ENCODE data around the gene WNT7B. TPM values are rescaled to one million over a fixed set of nuclear protein-coding genes. Genes with fewer than 3 reads are reported as not detected.

WNT7B gene
- total RNA-seq = under 1 TPM in 1 of 4 donors, not detected in 3; 0.41 TPM

- Histone ChIP-seq H3K9me3 (no peaks in the 10 kb centered on the region), H3K27ac (no peak within 1 kb of the TSS), H3K27me3 (peaks cover 23 to 39% of the 10 kb centered on the region in 2 donors), H3K36me3 (no peaks in the 10 kb centered on the region), H3K4me3 (peak within 1 kb of the TSS in 1 of 2 donors; percentile 15), H3K4me1 (peaks cover 0 to 19% of the 10 kb centered on the region in 2 donors)
- DNase-seq = no peak
- intact Hi-C loops (cut with DNase I; ENCODE audit: low total_unique reads) = no loop called here
- TF ChIP-seq POLR2A (IDR thresholded peaks at IDR 0.05) (no peak), CTCF (IDR thresholded peaks at IDR 0.05) (no peak)
Measured at GRCh38 chr22:45977003-45977411, at the start of gene WNT7B. Gene WNT7B (minus strand): TSS chr22:45977162. CDS start chr22:45976754, 408 bp downstream.

GRCh38 chr22:46025973-46026898 is 49.3 kb upstream of the WNT7B start:
- TF ChIP-seq CTCF (IDR thresholded peaks at IDR 0.05) = no peak
- no peak for TF ChIP-seq POLR2A (IDR thresholded peaks at IDR 0.05)
- Histone ChIP-seq H3K27ac (peak overlapping the region; percentile 22 to 75), H3K9me3 (no peaks in the 10 kb centered on the region), H3K4me1 (no peaks in the 10 kb centered on the region), H3K36me3 (no peaks in the 10 kb centered on the region), H3K27me3 (no peaks in the 10 kb centered on the region), H3K4me3 (no peak overlapping the region)
- intact Hi-C loops (cut with DNase I; ENCODE audit: low total_unique reads) = no loop called here
- DNase-seq = peak; percentile 14 to 24

- no peaks in the 10 kb centered on the region for H3K9me3 ChIP-seq
- DNase-seq = peak; percentile 13 to 16
- H3K36me3 ChIP-seq = no peaks in the 10 kb centered on the region
- no peaks in the 10 kb centered on the region for H3K4me1 ChIP-seq
- no peaks in the 10 kb centered on the region for H3K27me3 ChIP-seq
- H3K4me3 ChIP-seq = no peak overlapping the region
- intact Hi-C loops (cut with DNase I; ENCODE audit: low total_unique reads) = no loop called here
- TF ChIP-seq CTCF (IDR thresholded peaks at IDR 0.05) (no peak), POLR2A (IDR thresholded peaks at IDR 0.05) (no peak)
- peak overlapping the region in 1 of 2 donors; percentile 75 for H3K27ac ChIP-seq
Measured at GRCh38 chr22:46025225-46025972, 48.4 kb upstream of the WNT7B start.

- TF ChIP-seq CTCF (IDR thresholded peaks at IDR 0.05) (no peak), POLR2A (IDR thresholded peaks at IDR 0.05) (no peak)
- peak overlapping the region; percentile 83 to 85 for H3K27ac ChIP-seq
- H3K27me3 ChIP-seq = no peaks in the 10 kb centered on the region
- no peaks in the 10 kb centered on the region for H3K9me3 ChIP-seq
- H3K36me3 ChIP-seq = no peaks in the 10 kb centered on the region
- intact Hi-C loops (cut with DNase I; ENCODE audit: low total_unique reads) = no loop called here
- DNase-seq = peak; percentile 20 to 28
- no peaks in the 10 kb centered on the region for H3K4me1 ChIP-seq
- no peak overlapping the region for H3K4me3 ChIP-seq
Measured at GRCh38 chr22:46024136-46024840, 47.3 kb upstream of the WNT7B start.
